Choroid plexus epithelial cell (primary cell): Measurements from ENCODE around the gene SIDT2.

Source experiments
- DNase-seq: peaks from one replicate; pipeline ENCODE4 v3.0.0-alpha.2; 2010; ENCODE audit warnings: low read depth
- H3K4me3 ChIP-seq: 2 replicates; pipeline ENCODE4 v1.5.1; 2011; ENCODE audit warnings: low read depth, mild to moderate bottlenecking, control low read depth, low read length, moderate library complexity
- TF ChIP-seq, protein P1 (sequence below): conservative IDR thresholded peaks from 2 replicates; pipeline ENCODE4 v1.5.1; 2011; ENCODE audit warnings: low read depth, mild to moderate bottlenecking, control low read depth, inconsistent platforms, low read length, moderate library complexity

SIDT2 gene

DNA sequence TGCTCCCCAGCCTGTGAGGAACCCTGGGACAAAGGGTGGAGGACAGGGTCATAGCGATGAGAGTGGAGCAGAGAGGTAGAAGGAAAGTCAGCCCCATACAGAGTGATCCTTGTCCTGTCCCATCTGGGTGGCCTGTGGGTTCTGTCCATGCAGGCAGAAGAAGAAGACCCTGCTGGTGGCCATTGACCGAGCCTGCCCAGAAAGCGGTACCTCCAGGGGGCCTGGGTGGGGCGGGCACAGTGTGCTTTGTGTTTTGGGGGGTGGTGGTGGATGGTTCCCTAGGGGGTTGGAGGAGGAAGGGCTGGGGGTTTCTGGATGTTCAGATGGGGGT, 7.9 kb downstream of the SIDT2 start:
- DNase-seq = no peak
- TF ChIP-seq, protein P1, sequence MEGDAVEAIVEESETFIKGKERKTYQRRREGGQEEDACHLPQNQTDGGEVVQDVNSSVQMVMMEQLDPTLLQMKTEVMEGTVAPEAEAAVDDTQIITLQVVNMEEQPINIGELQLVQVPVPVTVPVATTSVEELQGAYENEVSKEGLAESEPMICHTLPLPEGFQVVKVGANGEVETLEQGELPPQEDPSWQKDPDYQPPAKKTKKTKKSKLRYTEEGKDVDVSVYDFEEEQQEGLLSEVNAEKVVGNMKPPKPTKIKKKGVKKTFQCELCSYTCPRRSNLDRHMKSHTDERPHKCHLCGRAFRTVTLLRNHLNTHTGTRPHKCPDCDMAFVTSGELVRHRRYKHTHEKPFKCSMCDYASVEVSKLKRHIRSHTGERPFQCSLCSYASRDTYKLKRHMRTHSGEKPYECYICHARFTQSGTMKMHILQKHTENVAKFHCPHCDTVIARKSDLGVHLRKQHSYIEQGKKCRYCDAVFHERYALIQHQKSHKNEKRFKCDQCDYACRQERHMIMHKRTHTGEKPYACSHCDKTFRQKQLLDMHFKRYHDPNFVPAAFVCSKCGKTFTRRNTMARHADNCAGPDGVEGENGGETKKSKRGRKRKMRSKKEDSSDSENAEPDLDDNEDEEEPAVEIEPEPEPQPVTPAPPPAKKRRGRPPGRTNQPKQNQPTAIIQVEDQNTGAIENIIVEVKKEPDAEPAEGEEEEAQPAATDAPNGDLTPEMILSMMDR = no peak
- H3K4me3 ChIP-seq = no peak overlapping the region

DNA sequence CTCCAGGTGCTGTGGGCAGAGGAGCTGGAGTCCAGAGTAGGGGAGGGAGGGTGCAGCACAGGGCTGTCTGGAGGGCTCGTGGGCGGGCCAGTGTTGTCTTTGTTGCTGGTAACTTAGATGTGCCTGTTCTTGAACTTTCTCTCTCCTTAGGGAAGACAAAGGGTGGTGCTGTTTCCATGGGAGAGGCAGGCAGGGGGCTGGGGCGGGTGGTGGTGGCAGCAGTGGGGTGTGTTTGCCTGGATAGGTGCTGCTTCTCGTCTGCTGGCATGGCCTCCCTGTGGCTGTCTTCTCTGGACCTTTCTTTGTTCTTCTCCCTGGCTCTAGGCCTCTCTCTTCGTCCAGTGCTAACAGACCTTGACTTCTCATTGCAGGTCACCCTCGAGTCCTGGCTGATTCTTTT, 8.5 kb downstream of the SIDT2 start:
- no peak overlapping the region for H3K4me3 ChIP-seq
- TF ChIP-seq, protein P1 = no peak

DNA sequence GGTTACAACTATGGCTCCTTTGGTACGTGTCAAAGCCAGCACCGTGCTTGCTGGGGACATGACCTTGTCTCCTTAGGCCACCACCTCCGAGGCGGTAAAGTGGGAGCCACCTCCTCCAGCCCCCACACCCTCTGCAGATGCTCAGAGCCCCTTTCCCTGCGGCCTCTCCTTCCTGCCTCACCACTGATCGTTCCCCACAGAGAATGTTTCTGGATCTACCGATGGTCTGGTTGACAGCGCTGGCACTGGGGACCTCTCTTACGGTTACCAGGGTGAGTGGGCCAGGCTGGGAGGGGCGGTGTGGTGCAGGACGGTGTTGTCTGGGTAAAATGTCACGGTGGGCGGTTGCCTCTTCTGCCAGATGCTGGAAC, 8.9 kb downstream of the SIDT2 start:
- DNase-seq = no peak
- no peak overlapping the region for H3K4me3 ChIP-seq
- TF ChIP-seq, protein P1 = no peak

More for the DNA sequence above, 8.5 kb downstream of the SIDT2 start:
- no peak for DNase-seq

DNA sequence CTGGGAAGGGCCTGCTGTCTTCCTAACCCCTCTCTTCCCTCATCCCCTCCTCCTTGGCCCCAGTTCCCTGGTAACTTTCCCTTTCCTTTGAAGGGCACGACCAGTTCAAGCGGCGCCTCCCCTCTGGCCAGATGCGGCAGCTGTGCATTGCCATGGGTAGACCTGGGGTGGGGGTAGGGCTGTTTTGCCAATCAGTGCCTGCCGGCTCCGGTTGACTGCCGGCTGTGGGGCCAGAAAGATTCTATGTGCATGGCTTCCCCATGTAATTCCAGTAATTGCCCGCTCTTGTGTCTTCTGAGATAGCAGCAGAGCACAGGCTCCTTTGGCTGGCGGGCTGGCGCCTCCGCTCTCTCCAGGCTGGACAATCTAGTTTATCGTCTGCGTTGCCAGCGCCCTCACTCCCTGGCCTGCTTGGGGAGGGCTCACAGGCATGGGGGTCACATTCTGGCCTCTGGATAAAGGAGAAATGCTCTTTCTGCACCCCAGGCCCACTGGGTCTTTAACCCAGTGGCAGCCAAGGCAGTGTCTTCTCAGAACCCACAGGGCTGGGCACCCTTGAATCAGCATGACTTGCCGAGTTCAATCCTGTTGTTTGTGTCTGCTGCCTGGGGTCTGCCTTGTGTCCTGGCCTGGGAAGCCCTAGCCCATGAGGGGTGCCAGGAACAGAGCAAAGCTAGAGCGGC, 9.4 kb downstream of the SIDT2 start:
- DNase-seq = no peak
- TF ChIP-seq, protein P1 = no peak
- no peak overlapping the region for H3K4me3 ChIP-seq

DNA sequence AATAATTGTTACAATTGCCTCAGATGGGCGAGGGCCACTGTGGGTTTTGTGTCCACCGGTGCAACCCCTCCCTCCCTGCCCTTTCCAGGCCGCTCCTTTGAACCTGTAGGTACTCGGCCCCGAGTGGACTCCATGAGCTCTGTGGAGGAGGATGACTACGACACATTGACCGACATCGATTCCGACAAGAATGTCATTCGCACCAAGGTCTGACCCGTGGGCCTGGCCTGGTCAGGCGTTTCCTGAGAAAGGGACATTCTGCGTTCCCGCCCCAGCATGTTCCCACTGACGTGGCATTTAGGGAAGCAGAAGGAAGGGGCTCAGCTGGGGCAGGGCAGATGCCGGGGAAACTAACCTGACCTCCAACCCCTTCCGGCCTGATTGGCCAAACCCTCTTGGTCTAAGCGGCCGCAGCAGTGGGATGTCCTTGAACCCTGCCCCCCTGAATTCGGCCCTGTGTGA, 10.1 kb downstream of the SIDT2 start:
- H3K4me3 ChIP-seq = no peak overlapping the region
- no peak for DNase-seq
- TF ChIP-seq, protein P1 = no peak

DNA sequence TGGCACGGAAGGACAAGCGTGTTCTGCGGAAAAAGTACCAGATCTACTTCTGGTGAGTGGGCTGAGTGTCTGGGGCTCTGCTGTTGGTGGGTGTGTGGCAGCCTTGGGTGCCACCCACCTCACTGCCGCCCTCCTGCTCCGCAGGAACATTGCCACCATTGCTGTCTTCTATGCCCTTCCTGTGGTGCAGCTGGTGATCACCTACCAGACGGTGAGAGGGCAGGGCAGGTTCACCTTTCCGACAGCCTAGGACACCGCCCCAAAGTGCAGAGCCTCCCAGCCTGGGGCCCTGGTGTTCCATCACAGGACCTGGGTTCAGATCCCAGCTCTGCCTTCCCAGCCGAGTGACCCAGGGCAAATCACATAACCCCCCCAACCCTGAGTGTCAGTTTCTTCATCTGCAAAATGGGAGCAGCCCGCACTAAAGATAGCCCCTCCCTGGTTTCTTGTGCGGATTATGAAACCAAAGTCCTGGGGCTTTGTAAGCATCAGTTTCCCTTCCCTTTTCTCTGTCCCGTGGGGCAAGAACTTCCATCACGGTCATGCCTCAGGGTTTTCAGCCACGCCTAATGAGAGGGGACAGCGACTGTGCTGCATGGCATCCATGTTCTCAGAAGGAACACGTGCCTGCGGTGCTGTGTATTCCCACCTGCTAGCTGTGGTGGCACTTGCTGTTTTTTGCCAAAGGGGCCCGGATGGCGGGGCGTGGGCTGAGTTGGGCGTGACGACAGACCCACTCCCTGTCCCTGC, 10.8 kb downstream of the SIDT2 start:
- no peak for DNase-seq
- H3K4me3 ChIP-seq = no peak overlapping the region
- TF ChIP-seq, protein P1 = no peak
